ENCODE measurements around the gene EXD2.
"Not testable (repeated sequence)": the region's sequence is repeated elsewhere in the genome, so short reads cannot be mapped to it uniquely, and the experiment has no call there.

Gene EXD2

DNA sequence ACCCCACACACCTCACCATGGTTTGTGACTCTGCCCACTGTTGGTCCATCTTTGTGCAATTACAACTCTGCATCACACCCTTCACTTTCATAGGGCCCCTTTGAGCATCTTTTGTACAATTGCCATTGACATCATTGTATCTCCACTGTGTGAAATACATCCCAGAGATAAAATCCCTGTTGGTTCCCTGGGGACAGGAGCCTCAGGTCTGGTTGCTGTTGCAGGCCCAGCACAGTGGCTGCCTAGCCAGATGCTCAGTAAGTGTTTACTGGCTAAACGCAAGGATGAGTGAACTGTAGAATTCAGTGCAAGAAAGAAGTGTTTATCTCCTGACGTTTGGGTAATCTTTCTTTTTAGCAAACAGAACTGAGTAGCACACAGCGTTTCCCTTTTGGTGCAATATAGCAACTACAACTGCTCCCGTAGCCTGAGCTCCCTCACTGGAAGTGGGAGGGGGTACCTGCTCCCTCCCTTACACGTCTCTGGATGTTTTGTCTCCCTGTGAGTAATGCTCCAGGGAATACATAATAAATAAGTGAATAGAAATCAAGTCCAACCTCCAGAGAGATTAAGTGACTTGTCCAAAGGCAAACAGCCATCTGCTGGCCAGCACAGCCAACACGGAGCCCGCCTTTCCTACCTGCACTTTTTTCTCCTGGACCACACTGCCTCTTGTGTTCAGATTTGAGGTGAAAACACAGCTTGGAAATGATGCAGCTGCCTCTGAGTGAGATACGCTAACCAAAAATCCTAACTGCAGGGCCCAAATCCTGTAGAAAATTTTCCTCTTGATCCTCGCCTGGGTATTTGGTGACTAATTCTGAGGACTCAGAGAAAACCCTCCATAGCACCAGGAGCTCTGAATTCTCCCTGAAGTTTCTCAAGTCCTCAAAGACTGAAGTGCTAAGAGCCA is 96.1 kb downstream of the EXD2 start:
- Mint-ChIP-seq H3K4me3 (no peak overlapping the region), H3K9me3 (no peaks in the 10 kb centered on the region), H3K27me3 (peaks cover 6% of the 10 kb centered on the region), H3K36me3 (ENCODE audit: low read depth) (no peaks in the 10 kb centered on the region), H3K27ac (no peak overlapping the region), H3K4me1 (ENCODE audit: low read depth) (no peaks in the 10 kb centered on the region)
- intact Hi-C loops (cut with micrococcal nuclease), result no loop called here

DNA sequence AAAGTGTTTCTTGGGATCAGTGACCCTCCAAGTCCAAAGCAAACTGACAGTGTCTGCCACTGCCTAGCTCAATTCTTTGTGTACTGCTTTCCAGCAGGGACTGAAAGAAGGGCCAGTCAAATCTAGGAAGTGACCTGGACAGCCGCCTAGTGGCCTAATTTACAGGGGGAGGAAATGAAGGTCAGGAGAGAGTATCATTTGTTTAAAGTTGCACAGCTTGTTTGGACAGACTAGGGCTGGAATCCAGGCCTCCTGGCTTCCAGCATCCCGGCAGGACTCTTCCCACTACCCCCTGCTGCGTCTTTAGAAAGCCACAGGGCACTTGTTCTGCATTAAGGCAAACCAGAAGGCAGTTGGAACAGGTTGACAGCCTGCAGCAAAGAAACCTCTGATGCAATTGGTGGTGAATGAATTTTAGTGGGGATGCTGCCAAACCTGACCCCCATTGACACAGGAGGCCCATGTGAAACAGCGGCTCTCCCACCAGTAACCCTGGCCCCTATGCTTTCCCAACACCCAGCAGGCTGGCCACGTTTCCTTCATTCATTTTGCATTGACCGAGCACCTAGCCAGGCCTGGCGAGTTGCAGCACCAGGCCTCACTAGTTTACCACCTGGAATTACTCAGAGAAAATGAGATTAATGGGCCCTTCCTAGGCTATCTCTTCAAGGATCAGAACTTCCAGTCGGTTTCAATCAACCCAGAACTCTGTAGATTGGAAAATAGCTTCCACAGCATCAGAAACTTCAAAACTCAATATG is 96.9 kb downstream of the EXD2 start:
- H3K27ac Mint-ChIP-seq, result no peak overlapping the region
- intact Hi-C loops (cut with micrococcal nuclease), result no loop called here
- H3K4me1 Mint-ChIP-seq (ENCODE audit: low read depth), result no peaks in the 10 kb centered on the region

DNA sequence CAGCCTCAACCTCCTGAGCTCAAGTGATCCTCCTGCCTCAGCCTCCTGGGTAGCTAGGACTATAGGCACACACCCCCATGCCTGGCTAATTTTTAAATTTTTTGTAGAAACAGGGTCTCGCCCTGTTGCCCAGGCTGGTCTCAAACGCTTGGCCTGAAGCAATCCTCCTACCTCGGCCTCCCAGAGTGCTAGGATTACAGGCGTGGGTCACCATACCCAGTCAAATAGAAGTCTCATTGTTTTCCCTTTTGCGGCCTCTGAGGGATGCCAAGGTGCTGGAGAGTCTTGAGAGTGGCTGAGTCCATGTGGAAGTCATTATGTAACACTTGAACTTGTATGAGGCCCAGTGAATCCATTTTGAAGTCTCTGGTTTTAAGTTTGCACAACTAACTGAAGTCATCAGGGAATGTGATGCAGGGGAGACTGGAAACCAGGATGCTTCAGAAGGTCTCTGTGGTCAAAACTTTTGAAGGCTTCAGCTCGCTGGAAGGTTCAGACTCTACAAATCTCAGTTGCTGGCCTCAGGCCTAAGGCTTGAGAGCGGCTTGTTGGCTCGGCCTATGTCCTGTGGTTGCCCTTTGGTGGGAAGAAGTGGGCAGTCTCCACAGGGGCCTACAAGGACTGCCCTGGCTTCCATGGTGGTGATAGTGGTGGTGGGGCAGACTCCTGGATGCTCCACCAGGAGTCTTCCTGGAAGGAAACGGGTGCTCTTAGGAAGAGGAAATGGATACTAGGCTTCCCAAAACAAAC is 97.8 kb downstream of the EXD2 start:
- no peaks in the 10 kb centered on the region for H3K9me3 Mint-ChIP-seq
- H3K4me3 Mint-ChIP-seq, result no peak overlapping the region
- no peaks in the 10 kb centered on the region for H3K36me3 Mint-ChIP-seq (ENCODE audit: low read depth)
- H3K4me1 Mint-ChIP-seq (ENCODE audit: low read depth), result no peaks in the 10 kb centered on the region
- H3K27ac Mint-ChIP-seq, result no peak overlapping the region
- peaks cover 8% of the 10 kb centered on the region for H3K27me3 Mint-ChIP-seq
- intact Hi-C loops (cut with micrococcal nuclease), result no loop called here

More for the DNA sequence above, 96.9 kb downstream of the EXD2 start:
- peaks cover 10% of the 10 kb centered on the region for H3K27me3 Mint-ChIP-seq
- H3K4me3 Mint-ChIP-seq, result no peak overlapping the region
- H3K36me3 Mint-ChIP-seq (ENCODE audit: low read depth), result no peaks in the 10 kb centered on the region
- H3K9me3 Mint-ChIP-seq, result no peaks in the 10 kb centered on the region

DNA sequence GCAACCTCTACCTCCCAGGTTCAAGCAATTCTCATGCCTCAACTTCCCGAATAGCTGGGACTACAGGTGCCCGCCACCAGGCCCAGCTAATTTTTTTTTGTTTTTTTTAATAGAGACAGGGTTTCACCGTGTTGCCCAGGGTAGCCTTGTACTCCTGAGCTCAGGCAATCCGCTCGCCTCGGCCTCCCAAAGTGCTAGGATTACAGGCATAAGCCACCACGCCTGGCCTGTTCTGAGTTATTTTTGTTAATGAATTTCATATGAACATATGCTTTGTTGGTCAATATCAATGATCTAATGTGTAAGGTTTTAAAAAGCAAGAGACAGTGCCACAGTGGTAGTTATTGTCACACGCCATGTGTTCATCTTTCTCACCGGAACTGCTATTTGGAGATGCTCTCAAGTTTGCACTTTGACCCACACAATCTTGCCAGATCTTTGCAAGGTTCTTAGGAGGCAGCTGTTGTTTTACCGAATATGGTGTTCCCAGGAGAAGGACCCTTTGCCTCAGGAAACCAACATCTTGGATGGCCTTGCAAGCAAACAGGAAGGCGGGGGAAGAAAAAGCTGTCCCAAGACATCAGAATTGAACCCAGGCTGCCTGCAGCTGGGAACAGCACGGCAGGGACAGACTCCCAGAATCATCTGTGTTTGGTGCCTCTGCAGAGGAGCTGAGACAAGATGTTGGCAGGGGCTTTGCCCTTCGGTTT is 98.7 kb downstream of the EXD2 start:
- no peak overlapping the region for H3K27ac Mint-ChIP-seq
- no peaks in the 10 kb centered on the region for H3K4me1 Mint-ChIP-seq (ENCODE audit: low read depth)
- H3K36me3 Mint-ChIP-seq (ENCODE audit: low read depth), result no peaks in the 10 kb centered on the region
- H3K4me3 Mint-ChIP-seq, result no peak overlapping the region
- intact Hi-C loops (cut with micrococcal nuclease), result no loop called here
- peaks cover 9% of the 10 kb centered on the region for H3K27me3 Mint-ChIP-seq
- H3K9me3 Mint-ChIP-seq, result no peaks in the 10 kb centered on the region

DNA sequence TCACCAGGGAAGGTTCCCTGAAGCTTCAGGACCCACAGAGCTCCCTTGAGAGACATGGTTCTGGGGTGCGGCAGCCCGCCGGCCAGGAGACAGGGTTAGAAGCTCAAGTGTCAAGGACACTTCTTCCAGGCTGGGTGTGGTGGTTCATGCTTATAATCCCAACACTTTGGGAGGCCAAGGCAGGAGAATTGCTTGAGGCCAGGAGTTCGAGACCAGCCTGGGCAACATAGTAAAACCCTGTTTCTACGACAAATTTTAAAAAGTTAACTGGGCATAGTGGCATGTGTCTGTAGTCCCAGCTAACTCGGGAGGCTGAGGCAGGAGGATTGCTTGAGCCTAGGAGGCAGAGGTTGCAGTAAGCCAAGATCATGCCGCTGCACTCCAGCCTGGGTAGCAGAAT is 99.6 kb downstream of the EXD2 start:
- H3K36me3 Mint-ChIP-seq (ENCODE audit: low read depth); H3K9me3 Mint-ChIP-seq; H3K27me3 Mint-ChIP-seq; H3K4me1 Mint-ChIP-seq (ENCODE audit: low read depth); H3K27ac Mint-ChIP-seq; intact Hi-C loops (cut with micrococcal nuclease); H3K4me3 Mint-ChIP-seq: not testable (repeated sequence)

DNA sequence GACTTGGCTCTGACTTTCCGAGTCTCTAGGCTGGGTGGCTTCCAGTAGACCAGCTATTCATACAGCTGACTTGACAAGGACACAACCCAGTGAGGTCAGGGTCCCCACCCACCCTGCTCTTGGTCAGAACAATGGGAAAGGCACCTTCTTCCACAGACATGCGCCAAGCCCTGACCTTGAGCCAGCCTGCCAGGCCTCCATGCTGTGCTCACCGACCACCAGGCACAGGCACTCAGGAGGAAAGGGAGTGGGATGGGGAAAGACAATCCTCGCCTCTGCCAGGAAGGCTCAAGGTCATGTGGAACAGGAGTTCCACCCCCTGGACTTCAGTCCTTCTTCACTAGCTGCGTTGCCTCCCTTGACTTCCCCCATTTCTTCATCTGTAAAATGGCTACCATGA is 100.1 kb downstream of the EXD2 start:
- intact Hi-C loops (cut with micrococcal nuclease), result no loop called here
- H3K4me1 Mint-ChIP-seq (ENCODE audit: low read depth), result no peaks in the 10 kb centered on the region
- no peaks in the 10 kb centered on the region for H3K36me3 Mint-ChIP-seq (ENCODE audit: low read depth)
- H3K27ac Mint-ChIP-seq, result no peak overlapping the region
- H3K4me3 Mint-ChIP-seq, result no peak overlapping the region
- no peaks in the 10 kb centered on the region for H3K9me3 Mint-ChIP-seq
- peaks cover 12% of the 10 kb centered on the region for H3K27me3 Mint-ChIP-seq

DNA sequence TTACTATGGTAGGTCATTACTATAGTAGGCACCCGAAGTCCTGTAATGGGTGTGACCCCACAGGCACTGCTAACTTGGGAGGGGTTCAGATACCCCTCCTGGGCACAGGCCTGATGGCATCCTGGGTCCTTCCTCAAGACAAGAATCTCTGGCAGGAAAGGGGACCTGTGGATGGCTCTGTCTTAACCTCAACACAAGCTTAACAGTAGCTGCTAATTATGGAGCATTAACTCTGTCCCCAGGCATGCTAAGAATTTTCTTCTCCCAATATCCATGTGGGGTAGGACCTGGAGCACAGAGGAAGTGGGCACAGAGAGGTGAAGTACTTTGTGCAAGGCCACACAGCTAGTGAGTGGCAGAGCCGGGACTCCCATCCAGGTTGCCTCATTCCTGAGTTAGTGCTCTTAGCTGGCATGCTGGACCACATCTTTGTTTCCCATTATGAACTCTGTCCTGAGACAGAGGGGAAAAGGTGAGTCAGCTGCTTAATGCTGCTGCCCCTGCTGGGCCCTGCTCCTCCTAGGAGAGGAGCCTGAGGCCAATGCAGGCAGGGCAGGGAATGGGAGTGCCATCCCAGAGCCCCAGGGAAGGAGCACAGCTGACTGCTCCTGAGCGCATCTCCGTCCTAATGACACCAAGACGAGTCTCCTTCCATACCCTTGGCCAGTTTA is 100.7 kb downstream of the EXD2 start:
- no peak overlapping the region for H3K4me3 Mint-ChIP-seq
- H3K36me3 Mint-ChIP-seq (ENCODE audit: low read depth), result no peaks in the 10 kb centered on the region
- no peak overlapping the region for H3K27ac Mint-ChIP-seq
- H3K27me3 Mint-ChIP-seq, result peaks cover 14% of the 10 kb centered on the region
- H3K9me3 Mint-ChIP-seq, result no peaks in the 10 kb centered on the region
- no peaks in the 10 kb centered on the region for H3K4me1 Mint-ChIP-seq (ENCODE audit: low read depth)
- intact Hi-C loops (cut with micrococcal nuclease), result no loop called here

All from dendritic cell treated with granulocyte-macrophage colony-stimulating factor and Interleukin-4, amounts not matched to agents 40 ng/mL and 50 ng/mL, for 4 days (primary cell).